Activated CD4-positive, alpha-beta T cell treated with anti-CD3 and anti-CD28 coated beads for 1 hour (primary cell): Measurements from ENCODE around the gene CBY1.
A peak's percentile ranks its signal among the peaks of the same experiment; 100 is the strongest.

ENCODE experiments used
- DNase-seq: peaks from one replicate; pipeline ENCODE4 v3.0.0-alpha.2; 2020

Gene CBY1

DNA sequence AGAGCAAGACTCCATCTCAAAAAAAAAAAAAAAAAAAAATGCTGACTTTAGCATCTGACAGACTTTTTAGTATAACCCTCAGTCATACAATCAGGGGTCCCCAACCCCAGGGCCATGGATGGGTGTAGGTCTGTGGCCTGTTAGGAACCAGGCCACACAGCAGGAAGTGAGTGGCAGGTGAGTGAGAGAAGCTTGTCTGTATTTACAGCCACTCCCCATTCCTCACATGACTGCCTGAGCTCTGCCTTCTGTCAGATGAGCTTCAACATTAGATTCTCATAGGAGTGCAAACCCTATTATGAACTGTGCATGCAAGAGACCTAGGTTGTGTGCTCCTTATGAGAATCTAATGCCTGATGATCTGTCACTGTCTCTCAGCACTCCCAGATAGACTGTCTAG lies 3.6 kb upstream of the CBY1 start:
- no peak for DNase-seq

DNA sequence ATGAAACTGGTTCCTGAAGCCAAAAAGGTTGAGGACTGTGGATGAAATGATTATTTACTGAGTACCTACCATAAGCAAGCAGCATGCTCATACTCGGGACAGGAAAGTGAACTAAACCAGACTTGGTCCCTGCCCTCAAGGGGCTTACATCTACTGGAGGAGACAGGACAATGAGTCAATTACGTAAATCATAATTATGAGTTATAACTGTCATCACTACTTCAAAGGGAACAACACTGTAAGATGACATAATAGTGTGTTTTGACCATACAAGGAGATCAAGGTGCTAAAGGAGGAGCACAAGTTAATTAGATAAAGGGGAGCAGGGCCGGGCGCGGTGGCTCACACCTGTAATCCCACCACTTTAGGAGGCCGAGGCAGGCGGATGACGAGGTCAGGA lies 2.7 kb upstream of the CBY1 start:
- no peak for DNase-seq

- DNase-seq, result no peak
These were observed 751 bp upstream of the CBY1 start for GRCh38 chr22:38655519-38656255.

DNA sequence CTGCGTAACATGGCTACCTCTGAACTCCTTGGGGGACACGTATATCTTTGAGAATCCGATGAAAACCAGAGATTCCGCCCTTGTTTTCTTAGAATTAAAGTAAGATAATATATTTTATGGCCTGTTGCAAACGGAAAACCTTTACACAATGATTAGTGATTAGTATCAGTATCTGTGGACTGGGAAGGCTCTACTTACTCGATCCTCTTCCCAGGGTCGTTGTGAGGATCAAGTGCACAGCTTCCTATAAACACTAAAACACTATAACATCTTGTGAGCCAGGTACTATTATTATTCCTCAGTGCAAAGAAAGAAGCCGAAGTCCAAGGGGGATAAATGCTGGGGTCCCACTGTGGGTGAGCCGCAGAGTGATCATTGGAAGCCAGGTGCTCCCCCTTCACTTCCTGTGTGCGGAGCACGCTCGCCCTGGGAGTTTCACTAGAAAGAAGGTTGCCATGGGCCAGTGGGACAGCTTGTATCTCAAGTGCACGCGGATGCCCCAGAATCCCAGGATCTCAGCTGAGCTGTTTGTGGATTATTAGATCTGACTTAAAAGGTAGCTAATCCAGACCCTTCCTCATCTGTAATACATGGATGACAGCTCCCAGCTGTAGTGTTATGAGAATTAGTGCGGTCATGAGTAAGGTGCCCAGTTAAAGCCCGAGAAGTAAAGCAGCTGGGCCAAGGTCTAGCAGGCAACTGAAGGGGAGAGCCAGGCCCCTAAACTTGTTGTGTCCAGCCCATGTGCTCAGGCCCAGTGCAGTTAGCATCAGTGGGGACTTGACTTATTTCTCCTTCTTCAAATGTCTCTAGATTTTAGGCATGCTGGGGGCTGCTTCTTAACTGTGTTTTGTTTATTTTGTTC lies 839 bp downstream of the CBY1 start:
- no peak for DNase-seq

GRCh38 chr22:38674888-38675287 lies 18.4 kb downstream of the CBY1 start:
- no peak for DNase-seq

- no peak for DNase-seq
These were observed 19.4 kb downstream of the CBY1 start for GRCh38 chr22:38675833-38676232.

DNA sequence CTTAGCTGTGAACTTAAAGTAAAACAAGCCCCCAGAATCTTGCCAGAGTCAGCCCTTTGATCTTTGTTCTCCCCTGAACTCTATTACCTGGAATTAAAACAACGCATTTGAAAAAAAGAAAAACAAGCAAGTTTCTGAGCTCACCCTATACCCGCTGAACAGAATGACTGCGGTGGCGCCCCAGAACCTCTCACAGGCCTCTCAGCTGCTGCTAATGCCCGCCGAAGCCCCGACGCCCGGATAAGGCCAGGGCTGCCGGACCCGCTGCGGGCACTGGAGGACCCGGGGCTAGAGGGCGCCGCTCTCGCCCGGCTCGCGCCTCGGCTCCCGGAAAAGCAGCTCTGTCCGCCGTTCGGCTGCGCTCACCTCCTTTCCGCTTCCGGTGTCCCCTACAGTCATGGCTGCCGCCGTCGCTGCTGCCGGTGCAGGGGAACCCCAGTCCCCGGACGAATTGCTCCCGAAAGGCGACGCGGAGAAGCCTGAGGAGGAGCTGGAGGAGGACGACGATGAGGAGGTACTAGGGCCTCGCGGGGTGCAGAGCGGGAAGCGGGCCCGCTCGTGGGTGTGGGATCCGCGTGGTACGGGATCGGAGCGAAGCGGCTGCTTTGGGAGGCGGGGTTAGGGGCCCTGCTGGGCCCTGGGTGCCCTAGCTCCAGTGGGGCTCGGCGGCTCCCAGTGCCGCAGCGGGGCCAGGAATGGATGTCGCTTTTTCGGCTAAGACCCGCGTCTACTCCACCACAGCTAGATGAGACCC lies 25.3 kb downstream of the CBY1 start, which contains the start of gene TOMM22:
TOMM22 (plus strand) TSS at position 376 of the 754 bp plus-strand sequence; CDS start at position 398, 22 bp downstream.
- peak; percentile 72 for DNase-seq

DNA sequence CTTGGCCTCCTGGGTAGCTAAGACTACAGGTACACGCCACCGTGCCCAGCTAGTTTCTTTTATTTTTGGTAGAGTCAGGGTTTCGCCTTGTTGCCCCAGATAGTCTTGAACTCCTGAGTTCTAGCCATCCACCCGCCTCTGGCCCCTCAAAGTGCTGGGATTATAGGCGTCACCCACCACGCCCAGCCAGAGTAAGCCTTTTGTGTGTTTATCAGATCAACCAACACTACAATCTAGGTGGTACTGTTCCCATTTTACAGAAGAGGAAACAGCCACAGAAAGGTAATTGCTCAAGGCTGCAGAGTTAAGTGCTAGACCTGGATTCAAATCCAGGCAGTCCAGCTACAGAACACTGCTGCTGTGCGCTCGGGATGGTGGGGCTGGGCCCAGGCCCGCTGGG lies 28.5 kb downstream of the CBY1 start:
- DNase-seq, result no peak

GRCh38 chr22:38685761-38686160 lies 29.3 kb downstream of the CBY1 start:
- no peak for DNase-seq

GRCh38 chr22:38689651-38690050 lies 33.2 kb downstream of the CBY1 start:
- no peak for DNase-seq

DNA sequence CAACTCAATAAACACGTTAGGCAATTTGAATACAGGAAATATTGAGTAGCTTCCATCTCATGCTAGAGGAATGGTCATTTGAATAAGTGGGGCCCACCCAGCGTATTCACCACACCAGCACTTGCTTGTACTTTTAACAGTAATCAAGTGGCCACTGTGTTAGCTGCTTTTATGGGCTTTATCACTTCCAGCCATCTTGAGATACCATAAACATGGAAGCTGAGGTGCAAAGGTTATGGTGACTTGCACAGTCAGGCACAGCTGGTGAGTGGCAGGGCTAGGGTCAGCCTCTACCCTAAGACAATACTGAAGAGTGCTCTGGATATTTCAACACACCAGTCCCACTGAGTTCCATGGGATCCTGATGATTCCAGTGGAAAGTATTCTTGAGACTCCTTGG lies 37.6 kb downstream of the CBY1 start:
- no peak for DNase-seq

- DNase-seq, result no peak
These were observed 38.5 kb downstream of the CBY1 start for GRCh38 chr22:38694940-38695339.

- DNase-seq, result peak; percentile 15
These were observed 40.4 kb downstream of the CBY1 start for GRCh38 chr22:38696606-38697424.

DNA sequence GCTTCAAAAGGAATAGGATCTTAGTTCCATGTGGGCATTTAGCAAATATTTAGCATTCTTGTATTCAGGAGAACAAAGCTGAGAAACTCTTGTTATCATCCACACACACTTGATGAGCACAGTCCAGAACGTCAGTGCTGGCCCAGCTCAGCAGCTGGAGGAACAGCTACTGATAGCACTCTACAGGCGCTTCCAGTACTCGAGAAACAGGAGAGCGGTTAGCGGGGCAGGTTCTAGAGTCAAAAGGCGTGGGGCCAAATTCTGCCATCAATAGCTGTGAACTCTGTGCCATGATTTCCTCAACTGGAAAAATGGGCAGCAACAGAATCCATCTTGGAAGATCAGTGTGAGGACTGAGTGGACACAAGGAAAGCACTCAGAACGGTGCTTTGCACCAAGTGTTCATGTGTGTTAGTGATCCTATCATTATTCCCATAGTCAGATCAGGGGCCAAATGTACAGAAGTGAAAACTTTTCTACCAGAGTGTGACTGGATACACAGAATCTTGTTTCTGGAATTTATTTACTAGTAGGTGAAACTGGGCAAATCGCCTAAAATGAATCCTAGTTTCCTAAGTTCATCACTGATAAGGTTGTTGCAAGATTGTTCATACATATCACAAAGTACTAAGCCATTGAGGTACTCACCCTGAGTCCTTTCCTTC lies 41.1 kb downstream of the CBY1 start:
- no peak for DNase-seq

- DNase-seq, result no peak
These were observed 42.1 kb downstream of the CBY1 start for GRCh38 chr22:38698407-38699094.

GRCh38 chr22:38699143-38699542 lies 42.7 kb downstream of the CBY1 start:
- DNase-seq, result no peak

DNA sequence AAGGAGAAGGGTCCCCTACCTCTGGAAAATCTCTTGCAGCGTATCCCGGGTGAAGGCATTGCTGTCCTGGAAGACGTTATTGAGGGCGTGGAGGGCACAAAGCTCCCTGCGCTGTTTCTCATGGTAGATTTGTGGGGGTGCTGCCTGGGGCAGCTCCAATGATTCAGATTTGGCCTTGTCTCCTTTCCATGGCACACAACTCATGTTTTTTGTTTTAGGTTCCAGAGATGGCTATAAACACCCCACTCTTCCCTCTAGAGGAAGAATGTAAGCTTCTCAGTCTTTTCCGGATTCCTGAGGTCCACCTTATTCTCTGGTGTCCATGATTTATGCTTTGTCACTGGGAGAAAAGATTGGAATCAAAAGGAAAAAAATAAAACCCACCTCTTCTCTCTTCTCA lies 43.3 kb downstream of the CBY1 start:
- no peak for DNase-seq

GRCh38 chr22:38700270-38700788 lies 43.9 kb downstream of the CBY1 start:
- no peak for DNase-seq

DNA sequence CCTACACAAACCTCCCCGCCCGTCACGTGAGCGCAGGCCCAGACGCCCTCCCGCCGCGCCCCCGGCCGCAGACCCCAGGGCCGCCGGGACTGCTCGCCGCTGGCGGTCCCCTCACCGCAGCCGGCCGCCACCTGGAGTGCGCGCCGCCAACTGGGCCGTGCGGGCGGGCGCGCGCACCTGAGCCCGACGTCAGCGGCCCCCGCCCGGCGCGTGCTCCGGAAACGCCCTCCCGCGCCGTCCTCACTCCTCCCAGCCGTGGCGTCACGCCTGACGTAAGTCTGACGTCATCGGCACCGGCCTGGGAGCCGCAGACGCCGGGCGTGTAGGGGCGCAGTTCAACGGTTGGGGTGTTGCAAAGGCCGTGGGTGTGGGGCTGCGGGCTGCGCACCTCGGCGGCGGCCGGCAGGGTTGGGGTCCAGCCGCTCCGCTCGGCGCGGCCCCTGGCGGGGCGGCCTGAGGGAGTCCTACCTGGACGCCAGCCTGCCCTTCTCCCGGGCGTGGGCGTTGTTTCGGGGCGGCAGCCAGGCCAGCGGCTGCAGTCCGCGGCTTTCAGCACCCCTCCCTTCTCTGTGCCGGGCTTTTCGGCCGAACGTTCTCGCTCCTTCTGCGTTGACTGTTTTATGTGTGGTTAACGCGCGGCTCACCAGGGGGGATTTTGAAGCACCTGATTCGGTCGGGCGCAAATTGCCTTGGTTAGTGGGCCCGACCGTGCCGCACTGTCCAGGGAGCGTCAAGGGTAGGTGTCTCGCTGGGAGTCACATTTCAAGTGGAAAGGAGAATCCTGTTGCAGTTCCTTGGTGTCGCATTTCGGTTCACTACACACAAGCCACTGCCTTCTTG lies 44.6 kb downstream of the CBY1 start, which contains the start of gene JOSD1:
JOSD1 (minus strand) TSS at position 155 of the 840 bp plus-strand sequence. CDS start 956 bp downstream, outside the sequence.
- DNase-seq, result peak; percentile 98
